HG03139 (cell line): ENCODE results near the gene TYSND1.
"Not testable (repeated sequence)": the region's sequence is repeated elsewhere in the genome, so short reads cannot be mapped to it uniquely, and the experiment has no call there.

Experiments
- ATAC-seq: cut with Tn5 transposase; IDR thresholded peaks from one replicate; pipeline ENCODE4 v1.9.1; 2021; ENCODE audit not compliant: unreplicated experiment

The TYSND1 gene

GRCh38 chr10:70166394-70166793 is 19.9 kb upstream of the TYSND1 start:
- no peak for ATAC-seq

GRCh38 chr10:70164163-70164562 is 17.7 kb upstream of the TYSND1 start:
- no peak for ATAC-seq

- ATAC-seq = no peak
Observed at GRCh38 chr10:70163448-70163847, 16.9 kb upstream of the TYSND1 start.

GRCh38 chr10:70162892-70163201 is 16.3 kb upstream of the TYSND1 start:
- peak; percentile 80 for ATAC-seq

- no peak for ATAC-seq
Observed at GRCh38 chr10:70162151-70162891, 15.8 kb upstream of the TYSND1 start.

GRCh38 chr10:70160798-70161197 is 14.3 kb upstream of the TYSND1 start:
- ATAC-seq = no peak

GRCh38 chr10:70159366-70159765 is 12.9 kb upstream of the TYSND1 start:
- not testable (repeated sequence) for ATAC-seq

- ATAC-seq = no peak
Observed at GRCh38 chr10:70158113-70158512, 11.6 kb upstream of the TYSND1 start.

- no peak for ATAC-seq
Observed at GRCh38 chr10:70155255-70155838, 8.8 kb upstream of the TYSND1 start.

- no peak for ATAC-seq
Observed at GRCh38 chr10:70148516-70148915, 2.0 kb upstream of the TYSND1 start.

GRCh38 chr10:70147259-70147625 is 742 bp upstream of the TYSND1 start:
- no peak for ATAC-seq

- ATAC-seq = peak; percentile 33
Observed at GRCh38 chr10:70145666-70146488, 623 bp downstream of the TYSND1 start.

- ATAC-seq = peak; percentile 4
Observed at GRCh38 chr10:70145166-70145665, 1.3 kb downstream of the TYSND1 start.

- no peak for ATAC-seq
Observed at GRCh38 chr10:70144372-70145110, 2.0 kb downstream of the TYSND1 start.

- ATAC-seq = no peak
Observed at GRCh38 chr10:70142555-70142954, 3.9 kb downstream of the TYSND1 start.

- ATAC-seq = no peak
Observed at GRCh38 chr10:70140297-70140696, 6.2 kb downstream of the TYSND1 start.

- no peak for ATAC-seq
Observed at GRCh38 chr10:70139997-70140250, 6.6 kb downstream of the TYSND1 start.

- ATAC-seq = no peak
Observed at GRCh38 chr10:70139151-70139996, 7.1 kb downstream of the TYSND1 start.

GRCh38 chr10:70137927-70138883 is 8.3 kb downstream of the TYSND1 start:
- ATAC-seq = no peak

GRCh38 chr10:70137135-70137534 is 9.4 kb downstream of the TYSND1 start:
- no peak for ATAC-seq
